ENCODE results near the gene DIPK1B.

GRCh38 chr9:136675477-136676296 is 36.7 kb upstream of the DIPK1B start:
- TF ChIP-seq RAD21 (conservative IDR thresholded peaks at IDR 0.05) (no peak), EZH2 (IDR thresholded peaks at IDR 0.05; ENCODE audit: borderline replicate concordance, insufficient read depth, low read length, poor library complexity, severe bottlenecking) (no peak), CTCF (IDR thresholded peaks at IDR 0.05; ENCODE audit: poor library complexity, severe bottlenecking) (no peak)

All from neural cell (in vitro differentiated cells).